GM19438 (cell line): ENCODE results near the gene SH3TC2.
"Not testable (repeated sequence)": the region's sequence is repeated elsewhere in the genome, so short reads cannot be mapped to it uniquely, and the experiment has no call there.

Experiments used
- ATAC-seq: cut with Tn5 transposase; IDR thresholded peaks from one replicate; pipeline ENCODE4 v1.9.1; 2021; ENCODE audit warnings: low read depth; ENCODE audit not compliant: unreplicated experiment

SH3TC2 gene

DNA sequence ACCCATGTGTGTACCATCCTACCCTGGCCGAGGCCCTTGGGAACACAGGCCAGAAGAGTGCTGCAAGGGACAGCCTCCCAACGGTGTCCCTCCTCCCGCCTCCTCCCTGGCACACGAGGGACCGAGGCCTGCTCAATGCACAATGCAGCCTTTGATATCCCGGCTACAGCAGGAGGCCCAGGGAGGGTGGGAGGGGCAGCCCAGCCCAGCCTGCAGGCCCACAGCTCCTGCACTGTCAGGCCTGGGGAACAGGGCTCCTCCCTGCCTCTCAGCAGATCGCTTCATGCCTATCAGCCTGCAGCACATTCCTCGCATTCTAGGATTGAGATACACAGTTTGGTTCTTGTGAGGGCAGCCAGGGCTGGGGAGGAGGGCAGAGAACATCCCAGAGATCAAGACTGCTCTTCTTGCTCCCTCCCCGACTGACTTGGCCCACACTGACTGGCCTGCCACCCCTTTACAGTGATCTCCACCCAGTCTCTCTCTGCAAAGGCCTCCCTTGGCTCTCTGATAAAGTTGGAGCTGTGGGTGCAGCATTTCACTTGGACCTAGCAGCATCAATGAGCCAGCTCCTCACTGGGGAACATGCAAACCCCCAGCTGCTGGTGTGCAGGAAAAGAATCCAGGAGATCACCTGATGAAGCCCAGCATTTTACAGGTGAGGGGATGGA, at the start of gene SH3TC2:
TSS of gene SH3TC2 (minus strand) at position 46 of the 671 bp plus-strand sequence. CDS start at position 6, 40 bp downstream.
- ATAC-seq: no peak

- no peak for ATAC-seq
Observed at GRCh38 chr5:149110406-149110805, 47.5 kb upstream of the SH3TC2 start.

DNA sequence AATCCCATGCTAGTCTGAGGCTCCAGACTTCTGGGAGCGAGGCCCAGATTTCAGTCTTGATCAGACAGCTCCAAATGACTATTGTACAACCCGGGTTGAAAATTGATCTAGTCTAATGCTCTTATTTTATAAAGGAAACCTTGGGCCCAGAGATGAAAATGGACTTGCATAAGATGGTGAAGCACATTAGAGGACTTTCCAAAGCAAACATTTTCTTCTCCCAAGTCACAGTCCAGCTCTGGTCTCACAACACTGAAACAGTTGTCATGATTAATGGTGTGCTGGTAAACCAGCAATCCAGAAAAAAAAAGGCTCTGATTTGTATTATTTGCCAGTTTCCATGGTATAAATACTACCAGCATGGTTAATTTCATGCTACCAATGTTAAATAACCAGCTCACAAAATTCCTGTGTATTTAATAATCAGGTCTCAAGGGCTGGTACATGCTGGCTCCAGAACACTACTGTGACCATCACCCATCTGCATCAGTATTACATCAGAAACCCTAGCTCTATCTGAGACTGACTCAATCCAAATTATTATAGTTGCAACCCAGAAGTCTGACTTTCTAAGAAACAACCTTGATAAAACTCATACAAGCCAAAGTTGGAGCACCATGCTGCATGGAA, 45.9 kb upstream of the SH3TC2 start:
- no peak for ATAC-seq

DNA sequence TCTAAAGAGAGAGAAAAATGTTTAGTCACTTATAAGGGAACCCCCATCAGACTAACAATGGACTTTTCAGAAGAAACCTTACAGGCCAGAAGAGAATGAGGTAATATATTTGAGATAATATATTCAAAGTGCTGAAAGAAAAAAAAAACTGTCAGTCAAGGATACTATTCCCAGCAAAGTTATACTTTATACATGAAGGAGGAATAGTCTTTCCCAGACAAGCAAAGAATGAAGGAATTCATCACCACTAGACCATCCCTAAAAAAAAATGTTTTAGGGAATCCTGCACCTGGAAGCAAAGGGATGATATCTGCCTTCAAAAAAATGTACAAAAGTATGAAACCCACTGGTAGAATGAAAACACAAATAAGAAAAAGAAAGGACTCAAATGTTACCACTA, 37.5 kb upstream of the SH3TC2 start:
- ATAC-seq: no peak

- ATAC-seq: no peak
Observed at GRCh38 chr5:149099920-149100319, 37.1 kb upstream of the SH3TC2 start.

- ATAC-seq: no peak
Observed at GRCh38 chr5:149094996-149095395, 32.1 kb upstream of the SH3TC2 start.

DNA sequence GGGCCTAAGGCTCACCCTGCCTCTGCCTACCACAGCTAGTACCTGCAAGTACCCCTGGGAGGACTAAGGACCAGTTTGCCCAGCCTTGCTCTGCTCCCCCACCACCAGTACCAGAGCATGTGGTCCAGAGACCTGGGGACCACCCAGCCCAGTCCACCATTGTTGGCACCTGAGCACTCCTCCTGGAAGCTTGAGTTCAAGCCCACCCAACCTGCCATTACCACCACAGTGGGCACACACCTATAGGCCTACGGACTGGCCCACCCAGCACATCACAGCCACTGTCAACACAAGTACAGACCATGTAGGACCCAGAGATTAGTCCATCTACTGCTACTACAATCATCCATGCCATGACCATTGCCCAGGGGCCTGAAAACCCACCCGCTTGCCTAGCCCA, 30.8 kb upstream of the SH3TC2 start:
- no peak for ATAC-seq

DNA sequence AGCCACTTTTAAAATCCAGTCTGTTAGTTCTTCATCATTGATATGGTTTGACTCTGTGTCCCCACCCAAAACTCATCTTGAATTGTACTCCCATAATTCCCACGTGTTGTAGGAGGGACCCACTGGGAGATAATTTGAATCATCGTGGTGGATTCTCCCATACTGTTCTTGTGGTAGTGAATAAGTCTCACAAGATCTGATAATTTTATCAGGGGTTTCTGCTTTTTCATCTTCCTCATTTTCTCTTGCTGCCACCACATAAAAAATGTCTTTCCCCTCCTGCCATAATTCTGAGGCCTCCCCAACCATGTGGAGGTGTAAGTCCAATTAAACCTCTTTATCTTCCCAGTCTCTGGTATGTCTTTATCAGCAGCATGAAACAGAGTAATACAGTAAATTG, 26.9 kb upstream of the SH3TC2 start:
- no peak for ATAC-seq

DNA sequence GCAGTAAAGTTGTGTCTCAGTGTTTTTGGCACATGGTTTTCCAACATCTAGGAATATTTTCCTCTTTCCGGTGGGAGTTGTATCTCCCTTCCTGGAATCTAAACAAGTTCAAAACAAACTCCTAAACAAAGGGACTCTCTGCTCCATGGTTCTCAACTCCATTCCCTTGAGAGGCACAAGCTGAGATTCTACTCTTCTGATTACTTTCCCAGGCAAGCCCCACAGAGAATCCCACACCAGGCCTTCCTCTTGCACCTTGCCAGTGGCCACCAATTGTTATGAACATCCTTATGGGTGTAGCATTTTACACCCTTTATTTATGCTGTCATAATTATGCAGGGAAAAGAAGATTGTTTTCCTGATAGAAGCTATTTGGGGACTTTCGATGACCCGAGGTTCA, 25.8 kb upstream of the SH3TC2 start:
- ATAC-seq: no peak

DNA sequence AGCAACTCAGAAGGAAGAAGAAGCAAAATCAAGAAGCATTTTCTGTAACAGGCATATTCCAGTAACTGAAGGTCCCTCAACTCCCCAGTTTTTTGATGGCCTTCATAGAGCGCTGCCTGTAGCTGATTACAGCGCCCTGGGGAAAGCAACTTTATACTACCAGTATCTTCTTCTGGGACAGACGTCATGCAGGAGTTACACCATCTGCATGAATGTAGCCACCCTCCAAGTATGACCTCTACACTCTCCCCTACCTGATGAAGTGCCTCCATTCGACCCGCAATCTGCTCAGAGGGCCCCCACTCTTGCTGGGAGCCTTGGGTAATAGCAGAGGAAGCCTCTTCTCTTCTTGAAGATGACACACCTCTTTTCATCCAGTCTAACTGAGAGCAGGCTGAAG, 21.0 kb upstream of the SH3TC2 start:
- ATAC-seq: no peak

DNA sequence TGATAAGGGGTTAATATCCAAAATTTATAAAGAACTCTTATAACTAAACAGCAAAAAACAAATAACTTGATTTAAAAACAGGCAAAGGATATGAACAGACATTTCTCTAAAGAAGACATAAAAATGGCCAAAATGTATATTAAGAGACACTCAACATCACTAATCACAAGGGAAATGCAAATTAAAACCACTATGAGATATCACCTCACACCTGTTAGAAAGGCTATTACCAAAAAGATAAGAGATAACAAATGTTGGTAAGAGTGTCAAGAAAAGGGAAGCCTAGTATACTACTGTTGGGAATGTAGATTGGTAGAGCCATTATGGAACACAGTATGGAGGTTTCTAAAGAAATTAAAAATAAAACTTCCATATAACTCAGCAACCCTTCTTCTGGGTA, 19.4 kb upstream of the SH3TC2 start:
- no peak for ATAC-seq

DNA sequence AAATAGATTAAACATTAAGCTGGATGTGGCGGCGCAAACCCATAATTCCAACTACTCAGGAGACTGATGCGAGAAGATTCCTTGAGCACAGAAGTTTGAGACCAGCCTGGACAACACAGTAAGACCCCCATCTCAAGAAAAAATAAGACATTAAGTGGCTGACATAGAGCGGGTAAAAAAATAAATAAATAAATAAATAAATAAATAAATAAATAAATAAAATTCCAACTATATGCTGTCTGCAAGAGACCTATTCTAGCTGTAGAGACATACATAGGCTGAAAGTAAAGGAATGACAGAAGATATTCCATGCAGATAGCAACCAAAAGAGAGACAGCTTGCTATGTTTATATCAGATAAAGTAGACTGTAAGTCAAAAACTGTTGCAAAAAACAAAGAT, 17.4 kb upstream of the SH3TC2 start:
- no peak for ATAC-seq

DNA sequence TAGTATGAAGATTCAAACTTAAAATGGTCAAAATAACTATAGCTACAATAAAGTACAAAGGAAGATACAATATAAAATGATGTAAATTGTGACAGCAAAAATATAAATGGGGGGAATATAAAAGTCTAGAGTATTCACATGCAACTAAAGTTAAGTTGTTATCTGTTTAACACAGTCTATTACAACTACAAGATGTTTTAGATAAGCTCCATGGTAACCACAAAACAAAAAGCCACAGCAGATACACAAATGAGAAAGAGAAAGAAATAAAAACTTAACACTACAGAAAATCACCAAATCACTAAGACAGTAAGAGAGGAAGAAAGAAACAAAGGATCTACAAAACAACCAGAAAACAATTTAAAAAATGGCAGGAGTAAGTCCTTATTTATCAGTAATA, 17.0 kb upstream of the SH3TC2 start:
- ATAC-seq: no peak

- not testable (repeated sequence) for ATAC-seq
Observed at GRCh38 chr5:149074071-149074470, 11.2 kb upstream of the SH3TC2 start.

- no peak for ATAC-seq
Observed at GRCh38 chr5:149073213-149073612, 10.4 kb upstream of the SH3TC2 start.

- ATAC-seq: no peak
Observed at GRCh38 chr5:149072791-149073190, 9.9 kb upstream of the SH3TC2 start.

DNA sequence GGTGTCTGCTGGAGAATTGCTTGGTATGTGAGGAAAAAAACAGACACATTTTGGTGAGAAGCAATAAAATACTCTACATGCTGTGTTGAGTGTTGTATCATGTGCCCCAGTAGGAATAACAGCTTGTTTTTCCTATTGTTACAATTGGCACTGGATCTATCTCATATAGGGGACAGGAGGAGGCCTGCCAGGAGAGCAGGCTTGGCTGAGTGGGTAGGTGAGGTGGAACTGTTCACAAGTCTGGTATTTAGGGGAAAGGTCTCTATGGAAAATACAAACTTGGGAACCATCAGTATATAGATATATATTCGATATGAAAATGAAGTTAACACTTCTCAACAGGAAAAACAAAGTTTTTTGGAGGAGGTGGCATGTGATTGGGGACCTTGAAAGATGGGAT, 9.5 kb upstream of the SH3TC2 start:
- ATAC-seq: no peak

DNA sequence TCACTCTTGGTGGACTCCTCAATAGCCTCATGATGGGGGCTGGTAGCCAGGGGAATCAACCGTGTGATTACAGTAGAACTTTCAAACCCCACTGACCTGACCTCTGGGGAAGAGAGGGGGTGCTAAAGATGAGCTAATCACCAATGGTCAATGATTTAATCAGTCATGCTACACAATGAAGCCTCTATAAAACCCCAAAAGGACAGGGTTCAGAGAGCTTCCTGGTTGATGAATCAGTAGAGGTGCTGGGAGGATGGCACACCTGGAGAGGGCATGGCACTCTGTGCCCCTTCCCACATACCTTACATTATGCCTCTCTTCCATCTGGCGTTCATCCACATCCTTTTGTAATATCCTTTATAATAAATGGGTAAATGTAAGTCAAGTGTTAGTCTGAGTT, 8.9 kb upstream of the SH3TC2 start:
- no peak for ATAC-seq

- no peak for ATAC-seq
Observed at GRCh38 chr5:149071216-149071615, 8.4 kb upstream of the SH3TC2 start.

DNA sequence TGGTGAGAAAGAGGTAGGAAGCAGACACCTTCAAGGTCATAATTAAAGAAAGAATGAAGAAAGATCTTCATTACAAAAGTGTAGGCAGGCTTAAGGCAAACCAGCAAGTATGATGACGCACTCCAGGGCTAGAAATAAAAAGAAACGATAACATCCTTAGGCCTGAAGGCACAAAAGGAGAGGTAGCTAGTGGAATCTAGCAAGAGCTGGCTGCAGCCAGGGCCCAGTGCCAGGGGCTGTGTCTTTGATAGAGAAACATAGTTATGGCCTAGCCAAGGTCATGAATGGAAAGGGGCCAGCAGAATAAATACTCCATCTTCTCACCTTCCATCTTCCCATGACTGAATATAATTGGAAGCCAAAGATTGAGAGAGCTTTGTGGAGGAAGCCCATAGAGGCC, 6.8 kb upstream of the SH3TC2 start:
- no peak for ATAC-seq

- ATAC-seq: no peak
Observed at GRCh38 chr5:149063896-149064478, 1.1 kb upstream of the SH3TC2 start.

GRCh38 chr5:149062371-149063016, 368 bp downstream of the SH3TC2 start:
- no peak for ATAC-seq
